Astrocyte (in vitro differentiated cells and primary cell): ENCODE results near the gene TEDC1. TPM values are rescaled to one million over a fixed set of nuclear protein-coding genes. Genes with fewer than 3 reads are reported as not detected.
A peak's percentile ranks its signal among the peaks of the same experiment; 100 is the strongest.

Experiments
- DNase-seq: peaks from one replicate; pipeline ENCODE4 v3.0.0-alpha.2; 2010; ENCODE audit warnings: low read depth
- FAIRE-seq: peaks from 2 replicates; lab custom pipeline; 2011; peaks lifted over from hg19 to GRCh38; lab: Jason Lieb, UNC
- H2AFZ ChIP-seq: 2 replicates; pipeline ENCODE4 v1.6.0; 2012; ENCODE audit warnings: low read depth, low read length, inconsistent platforms
- H3K27ac ChIP-seq: 2 replicates; pipeline ENCODE4 v1.5.1; 2011; ENCODE audit warnings: low read depth, low read length, inconsistent platforms
- H3K27me3 ChIP-seq: 2 replicates; pipeline ENCODE4 v1.6.0; 2011; ENCODE audit warnings: low read length, inconsistent platforms; ENCODE audit not compliant: insufficient read depth
- H3K36me3 ChIP-seq: 2 replicates; pipeline ENCODE4 v1.5.1; 2011; ENCODE audit warnings: low read length, inconsistent platforms; ENCODE audit not compliant: insufficient read depth
- H3K4me1 ChIP-seq: 2 replicates; pipeline ENCODE4 v1.5.1; 2011; ENCODE audit warnings: low read length, inconsistent platforms; ENCODE audit not compliant: insufficient read depth
- H3K4me2 ChIP-seq: 2 replicates; pipeline ENCODE4 v1.6.0; 2012; ENCODE audit warnings: low read length, inconsistent platforms
- H3K4me3 ChIP-seq: 2 replicates; pipeline ENCODE4 v1.5.1; 2011; ENCODE audit warnings: low read depth, mild to moderate bottlenecking, low read length, inconsistent platforms; ENCODE audit not compliant: insufficient read depth
- H3K79me2 ChIP-seq: 2 replicates; pipeline ENCODE4 v1.6.0; 2012; ENCODE audit warnings: mild to moderate bottlenecking, low read length, inconsistent platforms; ENCODE audit not compliant: insufficient read depth
- H3K9ac ChIP-seq: 2 replicates; pipeline ENCODE4 v1.6.0; 2012; ENCODE audit warnings: mild to moderate bottlenecking, low read length, inconsistent platforms
- H3K9me3 ChIP-seq: 2 replicates; pipeline ENCODE4 v1.5.1; 2012; ENCODE audit warnings: low read depth, mild to moderate bottlenecking, low read length, inconsistent platforms; ENCODE audit not compliant: insufficient read depth
- H4K20me1 ChIP-seq: 2 replicates; pipeline ENCODE4 v1.6.0; 2012; ENCODE audit warnings: low read length, inconsistent platforms; ENCODE audit not compliant: insufficient read depth
- H3K27ac Mint-ChIP-seq: one replicate; pipeline ENCODE4 v1.8.0; 2021; ENCODE audit warnings: mild to moderate bottlenecking, mixed read lengths; ENCODE audit not compliant: unreplicated experiment
- H3K27me3 Mint-ChIP-seq: one replicate; pipeline ENCODE4 v1.8.0; 2021; ENCODE audit warnings: low read depth, mixed read lengths; ENCODE audit not compliant: unreplicated experiment
- H3K36me3 Mint-ChIP-seq: one replicate; pipeline ENCODE4 v1.8.0; 2021; ENCODE audit warnings: low read depth, mixed read lengths; ENCODE audit not compliant: unreplicated experiment
- H3K4me1 Mint-ChIP-seq: one replicate; pipeline ENCODE4 v1.8.0; 2021; ENCODE audit warnings: low read depth, mixed read lengths; ENCODE audit not compliant: unreplicated experiment
- H3K4me3 Mint-ChIP-seq: one replicate; pipeline ENCODE4 v1.8.0; 2021; ENCODE audit warnings: mild to moderate bottlenecking, moderate library complexity, mixed read lengths; ENCODE audit not compliant: unreplicated experiment
- H3K9me3 Mint-ChIP-seq: one replicate; pipeline ENCODE4 v1.8.0; 2021; ENCODE audit warnings: mild to moderate bottlenecking, mixed read lengths; ENCODE audit not compliant: unreplicated experiment
- EZH2 ChIP-seq: IDR thresholded peaks from 2 replicates; pipeline ENCODE4 v1.6.1; 2012; ENCODE audit warnings: mild to moderate bottlenecking, low read length, inconsistent platforms; ENCODE audit not compliant: insufficient read depth
- total RNA-seq: library from RNA; stranded (reverse); gene quantifications from 2 replicates; pipeline ENCODE4 v1.2.1, GENCODE V29; 2021
- TF ChIP-seq, protein P1 (sequence below): IDR thresholded peaks from 2 replicates; pipeline ENCODE4 v1.5.1; 2011; ENCODE audit warnings: low read depth, mild to moderate bottlenecking, inconsistent platforms, low read length, moderate library complexity; ENCODE audit not compliant: insufficient read depth

The TEDC1 gene
- total RNA-seq, 1 donor from 2014 or later = 5.5 TPM

GRCh38 chr14:105487449-105487985, 3.5 kb upstream of the TEDC1 start:
- no peak overlapping the region for H3K9ac ChIP-seq
- no peak overlapping the region for H2AFZ ChIP-seq
- Mint-ChIP-seq H3K27ac (no peak overlapping the region), H3K4me1 (peaks cover 6% of the 10 kb centered on the region), H3K4me3 (no peak overlapping the region), H3K9me3 (no peaks in the 10 kb centered on the region), H3K36me3 (no peaks in the 10 kb centered on the region), H3K27me3 (peaks cover 3% of the 10 kb centered on the region)
- no peak overlapping the region for H3K4me3 ChIP-seq
- peaks cover 14% of the 10 kb centered on the region for H3K4me1 ChIP-seq
- no peaks in the 10 kb centered on the region for H3K9me3 ChIP-seq
- H3K27ac ChIP-seq = no peak overlapping the region
- H3K4me2 ChIP-seq = peak overlapping the region; percentile 48
- no peak for FAIRE-seq
- peaks cover 8% of the 10 kb centered on the region for H3K79me2 ChIP-seq
- no peak for DNase-seq
- H3K27me3 ChIP-seq = peaks cover 13% of the 10 kb centered on the region
- H4K20me1 ChIP-seq = peaks cover 5% of the 10 kb centered on the region
- peak; percentile 67 for TF ChIP-seq EZH2
- TF ChIP-seq, protein P1, sequence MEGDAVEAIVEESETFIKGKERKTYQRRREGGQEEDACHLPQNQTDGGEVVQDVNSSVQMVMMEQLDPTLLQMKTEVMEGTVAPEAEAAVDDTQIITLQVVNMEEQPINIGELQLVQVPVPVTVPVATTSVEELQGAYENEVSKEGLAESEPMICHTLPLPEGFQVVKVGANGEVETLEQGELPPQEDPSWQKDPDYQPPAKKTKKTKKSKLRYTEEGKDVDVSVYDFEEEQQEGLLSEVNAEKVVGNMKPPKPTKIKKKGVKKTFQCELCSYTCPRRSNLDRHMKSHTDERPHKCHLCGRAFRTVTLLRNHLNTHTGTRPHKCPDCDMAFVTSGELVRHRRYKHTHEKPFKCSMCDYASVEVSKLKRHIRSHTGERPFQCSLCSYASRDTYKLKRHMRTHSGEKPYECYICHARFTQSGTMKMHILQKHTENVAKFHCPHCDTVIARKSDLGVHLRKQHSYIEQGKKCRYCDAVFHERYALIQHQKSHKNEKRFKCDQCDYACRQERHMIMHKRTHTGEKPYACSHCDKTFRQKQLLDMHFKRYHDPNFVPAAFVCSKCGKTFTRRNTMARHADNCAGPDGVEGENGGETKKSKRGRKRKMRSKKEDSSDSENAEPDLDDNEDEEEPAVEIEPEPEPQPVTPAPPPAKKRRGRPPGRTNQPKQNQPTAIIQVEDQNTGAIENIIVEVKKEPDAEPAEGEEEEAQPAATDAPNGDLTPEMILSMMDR = no peak
- H3K36me3 ChIP-seq = no peaks in the 10 kb centered on the region

DNA sequence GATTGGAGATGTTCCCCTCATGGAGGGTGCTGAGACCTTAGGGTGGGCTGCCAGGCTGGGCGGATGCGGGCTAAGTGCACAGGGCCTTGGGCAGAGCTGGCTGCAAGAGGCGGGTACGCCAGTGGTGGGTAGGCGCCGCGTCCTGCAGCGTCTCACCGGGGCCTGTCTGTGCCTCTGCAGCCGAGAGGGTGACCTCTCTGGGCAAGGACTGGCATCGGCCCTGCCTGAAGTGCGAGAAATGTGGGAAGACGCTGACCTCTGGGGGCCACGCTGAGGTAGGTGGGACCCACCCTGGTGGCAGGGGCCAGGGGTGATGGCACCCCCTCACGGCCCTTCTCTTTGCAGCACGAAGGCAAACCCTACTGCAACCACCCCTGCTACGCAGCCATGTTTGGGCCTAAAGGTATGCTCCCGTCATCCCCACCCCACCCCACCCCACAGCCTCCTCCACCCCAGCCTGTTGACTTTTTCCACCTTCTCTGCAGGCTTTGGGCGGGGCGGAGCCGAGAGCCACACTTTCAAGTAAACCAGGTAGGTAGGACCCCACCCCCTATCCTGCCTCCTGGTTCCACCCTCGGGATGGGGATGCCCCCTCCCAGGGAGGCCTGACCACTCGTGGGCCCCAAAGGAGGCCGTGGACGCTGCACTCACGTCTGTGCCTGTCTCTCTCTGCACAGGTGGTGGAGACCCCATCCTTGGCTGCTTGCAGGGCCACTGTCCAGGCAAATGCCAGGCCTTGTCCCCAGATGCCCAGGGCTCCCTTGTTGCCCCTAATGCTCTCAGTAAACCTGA, 2.9 kb upstream of the TEDC1 start:
- FAIRE-seq (no peak), DNase-seq (no peak)
- no peak overlapping the region for H3K27ac Mint-ChIP-seq
- Histone ChIP-seq H3K9ac (no peak overlapping the region), H4K20me1 (peaks cover 5% of the 10 kb centered on the region), H3K27ac (no peak overlapping the region), H3K27me3 (peaks cover 13% of the 10 kb centered on the region), H3K4me2 (peak overlapping the region; percentile 48), H2AFZ (no peak overlapping the region), H3K36me3 (no peaks in the 10 kb centered on the region), H3K9me3 (no peaks in the 10 kb centered on the region), H3K4me1 (peaks cover 13% of the 10 kb centered on the region), H3K79me2 (peaks cover 8% of the 10 kb centered on the region), H3K4me3 (no peak overlapping the region)
- no peaks in the 10 kb centered on the region for H3K36me3 Mint-ChIP-seq
- no peak for TF ChIP-seq EZH2
- TF ChIP-seq, protein P1 = no peak
- H3K4me1 Mint-ChIP-seq = peaks cover 6% of the 10 kb centered on the region
- H3K9me3 Mint-ChIP-seq = no peaks in the 10 kb centered on the region
- H3K27me3 Mint-ChIP-seq = peaks cover 3% of the 10 kb centered on the region
- no peak overlapping the region for H3K4me3 Mint-ChIP-seq
